NCI-H82 treated with DMSO at 0.1 percent for 48 hours (cell line): ENCODE data around the gene PAQR5.
"Not testable (repeated sequence)": the region's sequence is repeated elsewhere in the genome, so short reads cannot be mapped to it uniquely, and the experiment has no call there.

ENCODE experiments used
- DNase-seq: peaks from one replicate; lab custom pipeline; 2025; ENCODE audit not compliant: unreplicated experiment; lab: John Stamatoyannopoulos, UW

The PAQR5 gene

GRCh38 chr15:69298697-69299441, at the start of gene PAQR5:
Gene PAQR5, plus strand, starts transcription at chr15:69298912. Its CDS starts 61,169 bp downstream, at chr15:69360081.
- DNase-seq: peak; percentile 27

- no peak for DNase-seq
These were observed 45.6 kb upstream of the PAQR5 start for GRCh38 chr15:69253156-69253555.

- DNase-seq: no peak
These were observed 33.3 kb upstream of the PAQR5 start for GRCh38 chr15:69265347-69265955.

GRCh38 chr15:69271217-69271616, 27.5 kb upstream of the PAQR5 start:
- DNase-seq: no peak

- no peak for DNase-seq
These were observed 26.6 kb upstream of the PAQR5 start for GRCh38 chr15:69272139-69272538.

GRCh38 chr15:69272891-69273290, 25.8 kb upstream of the PAQR5 start:
- no peak for DNase-seq

- DNase-seq: no peak
These were observed 23.5 kb upstream of the PAQR5 start for GRCh38 chr15:69275074-69275670.

GRCh38 chr15:69275933-69276560, 22.7 kb upstream of the PAQR5 start:
- no peak for DNase-seq

- DNase-seq: no peak
These were observed 21.4 kb upstream of the PAQR5 start for GRCh38 chr15:69277316-69277715.

- no peak for DNase-seq
These were observed 19.1 kb upstream of the PAQR5 start for GRCh38 chr15:69279636-69280035.

GRCh38 chr15:69280783-69281182, 17.9 kb upstream of the PAQR5 start:
- no peak for DNase-seq

GRCh38 chr15:69282104-69282743, 16.5 kb upstream of the PAQR5 start:
- no peak for DNase-seq

GRCh38 chr15:69285834-69286233, 12.9 kb upstream of the PAQR5 start:
- no peak for DNase-seq

GRCh38 chr15:69288011-69288410, 10.7 kb upstream of the PAQR5 start:
- DNase-seq: no peak

GRCh38 chr15:69288531-69289341, 10.0 kb upstream of the PAQR5 start:
- DNase-seq: no peak

- DNase-seq: no peak
These were observed 9.2 kb upstream of the PAQR5 start for GRCh38 chr15:69289342-69290146.

- DNase-seq: no peak
These were observed 8.2 kb upstream of the PAQR5 start for GRCh38 chr15:69290346-69291164.

GRCh38 chr15:69291651-69292050, 7.1 kb upstream of the PAQR5 start:
- not testable (repeated sequence) for DNase-seq
